Heart left ventricle (tissue), 16 donors: ENCODE data around the gene PRPSAP1. TPM values are rescaled to one million over a fixed set of nuclear protein-coding genes. Genes with fewer than 3 reads are reported as not detected.

Experiments
- ATAC-seq, 4 donors: fragments of 200-7000 bp; cut with Tn5 transposase; one replicate each; pipeline ENCODE4 v1.9.1; 2020 to 2022; ENCODE audit warnings: moderate library complexity in 4 of 4, mild to moderate bottlenecking in 3 of 4, moderate number of reproducible peaks in 1 of 4
- DNase-seq, 5 donors: peaks; one replicate each; pipeline ENCODE4 v3.0.0-alpha.2; 2020
- H3K27ac ChIP-seq, 12 donors: fragments of 200-600 bp; sonication (generic) in 4 of 12; one replicate each; pipeline versions ENCODE4 v1.5.0 to v1.8.0; 2016 to 2022; ENCODE audit warnings: mild to moderate bottlenecking in 2 of 12
- H3K27me3 ChIP-seq, 9 donors: fragments of 200-600 bp; sonication (generic) in 2 of 9; one replicate each; pipeline versions ENCODE4 v1.5.1 to v1.8.0; 2016 to 2022; ENCODE audit warnings: mild to moderate bottlenecking in 3 of 9
- H3K36me3 ChIP-seq, 9 donors: fragments of 200-600 bp; sonication (generic) in 2 of 9; one replicate each; pipeline versions ENCODE4 v1.5.0 to v1.8.0; 2018 to 2022; ENCODE audit warnings: mild to moderate bottlenecking in 2 of 9
- H3K4me1 ChIP-seq, 12 donors: fragments of 200-600 bp; sonication (generic) in 4 of 12; one replicate each; pipeline versions ENCODE4 v1.5.0 to v1.8.0; 2016 to 2022; ENCODE audit warnings: mild to moderate bottlenecking in 3 of 12
- H3K4me3 ChIP-seq, 12 donors: fragments of 200-600 bp; sonication (generic) in 4 of 12; one replicate each; pipeline versions ENCODE4 v1.5.0 to v1.8.0; 2017 to 2022; ENCODE audit warnings: mild to moderate bottlenecking in 9 of 12, moderate library complexity in 4 of 12
- H3K9me3 ChIP-seq, 12 donors: fragments of 200-600 bp; sonication (generic) in 4 of 12; one replicate each; pipeline versions ENCODE4 v1.5.0 to v1.8.0; 2016 to 2022; ENCODE audit warnings: mild to moderate bottlenecking in 1 of 12
- POLR2A ChIP-seq, 2 donors: fragments of 450-650 bp; IDR thresholded peaks; one replicate each; pipeline ENCODE4 v1.6.1; 2017; ENCODE audit warnings: antibody characterized with exemption in 2 of 2, mild to moderate bottlenecking in 2 of 2, moderate library complexity in 2 of 2
- WGBS, 4 donors: extraction: QIAGEN DNeasy Blood & Tissue Kit in 2 of 4; methylation state at CpG; one replicate each; pipeline versions ENCODE4 v1.1.5 to v1.1.7; 2013 to 2018; 5-methylcytosine and 5-hydroxymethylcytosine counted together
- intact Hi-C, 10 donors: fragments of 100-400 bp; cut with DNase I; formaldehyde crosslinking; loops; one replicate each; pipeline versions ENCODE4 v1.11.1 to v1.14.2; 2022
- polyA plus RNA-seq, 2 donors: library from polyadenylated mRNA; stranded (reverse); fragments of 200-250 nt; gene quantifications; one replicate each; pipeline ENCODE4 v1.2.3, GENCODE V29; 2013
- total RNA-seq, 9 donors: library from RNA; depleted of rRNA in 2 of 9; stranded (reverse); fragments of >200 nt in 2 of 9; fragmentation: NEBNext Ultra II Directional in 3 of 9; extraction: Animal tissue kit (Norgen Biotek cat#: 25700) in 3 of 9; gene quantifications; one replicate each; pipeline versions ENCODE4 v1.1.0 to v1.2.4, GENCODE V29; 2016 to 2023
- TF ChIP-seq, protein P1 (sequence below), 12 donors: fragments of 200-600 bp; sonication (generic) in 4 of 12; IDR thresholded peaks; one replicate each; pipeline versions ENCODE4 v1.5.0 to v1.8.0; 2018 to 2022; ENCODE audit warnings: antibody characterized with exemption in 12 of 12, mild to moderate bottlenecking in 5 of 12
- donor health status: ischemic (EF 13 %, LVEDD 7.1; RV severe dilation, severe dysfunction).
- donor health status: healthy with polysubstance abuse.
- donor health status: DM: no; HTN: yes; CAD: no.
- donor health status: DM: no; HTN: no; CAD: no.
- donor health status: ischemic (EF 25% LVEDD 6.9; RV normal size, moderate dysfunction).
- donor health status: ischemic (EF 25% LVEDD 5.7; RV mildly dilated, moderate dysfunction).
- donor health status: healthy.
- donor health status: DM: yes; HTN: yes; CAD: no.
- donor health status: ischemic (EF 35%, LVEDD 5.7; RV mildly dilated, moderate dysfunction).
- donor health status: nonischemic (EF 11% LVEDD 7.7; RV severe dilation, severe dysfunction).
- donor health status: DM: yes; HTN: yes; CAD: no.
- donor health status: PGD.
- donor health status: ischemic (EF 29% LVEDD 5.4; RV normal size, mild dysfunction).
- donor health status: nonischemic (EF 23%, LVEDD 6.1; RV moderate dilation, normal function).

Gene PRPSAP1
- total and polyA plus RNA-seq, 11 donors = 22.7 to 39.7 (median 30.9) TPM

- Histone ChIP-seq H3K9me3 (no peaks in the 10 kb centered on the region), H3K27ac (peak overlapping the region in 10 of 12 donors; percentile 6 to 79 (median 60)), H3K27me3 (no peaks in the 10 kb centered on the region), H3K4me3 (peak overlapping the region in 10 of 12 donors; percentile 8 to 60 (median 42)), H3K4me1 (peaks cover 9 to 71% (median 59%) of the 10 kb centered on the region in 12 donors), H3K36me3 (peaks cover 0 to 25% (median 14%) of the 10 kb centered on the region in 9 donors)
- no peak for TF ChIP-seq POLR2A (IDR thresholded peaks at IDR 0.05)
- TF ChIP-seq, protein P1, sequence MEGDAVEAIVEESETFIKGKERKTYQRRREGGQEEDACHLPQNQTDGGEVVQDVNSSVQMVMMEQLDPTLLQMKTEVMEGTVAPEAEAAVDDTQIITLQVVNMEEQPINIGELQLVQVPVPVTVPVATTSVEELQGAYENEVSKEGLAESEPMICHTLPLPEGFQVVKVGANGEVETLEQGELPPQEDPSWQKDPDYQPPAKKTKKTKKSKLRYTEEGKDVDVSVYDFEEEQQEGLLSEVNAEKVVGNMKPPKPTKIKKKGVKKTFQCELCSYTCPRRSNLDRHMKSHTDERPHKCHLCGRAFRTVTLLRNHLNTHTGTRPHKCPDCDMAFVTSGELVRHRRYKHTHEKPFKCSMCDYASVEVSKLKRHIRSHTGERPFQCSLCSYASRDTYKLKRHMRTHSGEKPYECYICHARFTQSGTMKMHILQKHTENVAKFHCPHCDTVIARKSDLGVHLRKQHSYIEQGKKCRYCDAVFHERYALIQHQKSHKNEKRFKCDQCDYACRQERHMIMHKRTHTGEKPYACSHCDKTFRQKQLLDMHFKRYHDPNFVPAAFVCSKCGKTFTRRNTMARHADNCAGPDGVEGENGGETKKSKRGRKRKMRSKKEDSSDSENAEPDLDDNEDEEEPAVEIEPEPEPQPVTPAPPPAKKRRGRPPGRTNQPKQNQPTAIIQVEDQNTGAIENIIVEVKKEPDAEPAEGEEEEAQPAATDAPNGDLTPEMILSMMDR (IDR thresholded peaks at IDR 0.05) = no peak
- peak in 2 of 4 donors; percentile 1 to 5 for ATAC-seq
- intact Hi-C loops = loop anchor here in 4 of 10 donors (10.0 kb wide), 3 partner anchors 87 to 367 kb away; partner anchors contain the start of gene MRPL38 (in 1 of the 4)
- DNase-seq = peak in 1 of 5 donors; percentile 50
- WGBS, 4 donors = 28 to 41% (median 38%) methylated on average over 19 to 38 of the region's 38 CpGs
Measured at GRCh38 chr17:76271669-76272540, 81.8 kb downstream of the PRPSAP1 start.

GRCh38 chr17:76270770-76271668 lies 82.7 kb downstream of the PRPSAP1 start:
- Histone ChIP-seq H3K9me3 (no peaks in the 10 kb centered on the region), H3K36me3 (peaks cover 0 to 25% (median 14%) of the 10 kb centered on the region in 9 donors), H3K27ac (peak overlapping the region in 9 of 12 donors; percentile 6 to 98 (median 67)), H3K4me1 (peaks cover 14 to 77% (median 64%) of the 10 kb centered on the region in 12 donors), H3K4me3 (peak overlapping the region in 8 of 12 donors; percentile 35 to 60 (median 46)), H3K27me3 (no peaks in the 10 kb centered on the region)
- DNase-seq (no peak), ATAC-seq (no peak)
- intact Hi-C loops = loop anchor here in 4 of 10 donors (10.0 kb wide), 3 partner anchors 86 to 366 kb away; partner anchors contain the start of gene MRPL38 (in 1 of the 4)
- WGBS, 4 donors = 80 to 84% (median 81%) methylated on average over 12 to 14 of the region's 14 CpGs
- TF ChIP-seq, protein P1 (IDR thresholded peaks at IDR 0.05) = no peak
- no peak for TF ChIP-seq POLR2A (IDR thresholded peaks at IDR 0.05)

DNA sequence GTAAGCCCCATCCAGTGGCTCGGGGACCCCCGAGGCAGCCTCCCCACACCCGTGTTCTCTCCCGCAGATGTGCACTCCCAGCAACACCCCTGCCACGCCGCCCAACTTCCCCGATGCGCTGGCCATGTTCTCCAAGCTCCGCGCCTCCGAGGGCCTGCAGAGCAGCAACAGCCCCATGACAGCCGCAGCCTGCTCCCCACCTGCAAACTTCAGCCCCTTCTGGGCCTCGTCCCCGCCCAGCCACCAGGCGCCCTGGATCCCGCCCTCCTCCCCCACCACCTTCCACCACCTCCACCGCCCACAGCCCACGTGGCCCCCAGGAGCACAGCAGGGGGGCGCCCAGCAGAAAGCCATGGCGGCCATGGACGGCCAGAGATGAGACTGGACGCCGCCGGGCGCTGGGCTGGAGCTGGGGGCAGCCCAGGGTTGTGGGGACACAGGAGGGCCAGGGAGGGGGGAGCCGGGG lies 83.6 kb downstream of the PRPSAP1 start:
- intact Hi-C loops = loop anchor here in 4 of 10 donors (10.0 kb wide), 3 partner anchors 85 to 365 kb away; partner anchors contain the start of gene MRPL38 (in 1 of the 4)
- TF ChIP-seq POLR2A (IDR thresholded peaks at IDR 0.05) = no peak
- TF ChIP-seq, protein P1 (IDR thresholded peaks at IDR 0.05) = no peak
- H3K27me3 ChIP-seq = no peaks in the 10 kb centered on the region
- no peak for ATAC-seq
- 87 to 89% (median 88%) methylated on average over 22 to 26 of the region's 26 CpGs for WGBS, 4 donors
- H3K9me3 ChIP-seq = no peaks in the 10 kb centered on the region
- no peak overlapping the region for H3K4me3 ChIP-seq
- peaks cover 14 to 76% (median 64%) of the 10 kb centered on the region in 12 donors for H3K4me1 ChIP-seq
- peaks cover 0 to 25% (median 14%) of the 10 kb centered on the region in 9 donors for H3K36me3 ChIP-seq
- H3K27ac ChIP-seq = peak overlapping the region in 3 of 12 donors; percentile 94 to 98 (median 96)
- DNase-seq = no peak
